OCI-LY1 (cell line): Measurements from ENCODE around the gene ACSBG1.

Source experiments
- CTCF ChIP-seq: fragments of 200-600 bp; sonication (generic), shearing (Covaris generic); IDR thresholded peaks from 2 replicates; pipeline ENCODE4 v1.5.1; 2017; ENCODE audit warnings: mild to moderate bottlenecking, antibody characterized with exemption, low read length, moderate library complexity, mixed read lengths
- EZH2 ChIP-seq: fragments of 200-600 bp; sonication (generic), shearing (Covaris generic); IDR thresholded peaks from 2 replicates; pipeline ENCODE4 v1.8.0; 2017; ENCODE audit warnings: borderline replicate concordance, mixed run types, mild to moderate bottlenecking, antibody characterized with exemption, low read length, moderate library complexity, mixed read lengths

- TF ChIP-seq CTCF: no peak
- TF ChIP-seq EZH2: no peak
These were observed 92.0 kb downstream of the ACSBG1 start for GRCh38 chr15:78142332-78142731.
